Activated CD4-positive, alpha-beta T cell treated with anti-CD3 and anti-CD28 coated beads, Interleukin-2, amount 50 U/mL, for 24 hours (primary cell): ENCODE data around the gene KIAA1217.

Source experiments
- DNase-seq, 2 donors: peaks; one replicate each; pipeline ENCODE4 v3.0.0-alpha.2; 2020; ENCODE audit warnings: low read depth in 1 of 2, low spot score in 1 of 2

KIAA1217 gene

GRCh38 chr10:24208661-24209431 is at the start of gene KIAA1217:
TSS of gene KIAA1217 (plus strand) at chr10:24209138. CDS start at chr10:24209194, 56 bp downstream.
- DNase-seq, result no peak

- DNase-seq, result no peak
Measured at GRCh38 chr10:24162206-24162985, 46.5 kb upstream of the KIAA1217 start.

- DNase-seq, result no peak
Measured at GRCh38 chr10:24163485-24163884, 45.5 kb upstream of the KIAA1217 start.

- no peak for DNase-seq
Measured at GRCh38 chr10:24168258-24169170, 40.4 kb upstream of the KIAA1217 start.

- DNase-seq, result no peak
Measured at GRCh38 chr10:24170199-24170598, 38.7 kb upstream of the KIAA1217 start.

- DNase-seq, result no peak
Measured at GRCh38 chr10:24172909-24173308, 36.0 kb upstream of the KIAA1217 start.

- DNase-seq, result no peak
Measured at GRCh38 chr10:24174014-24174413, 34.9 kb upstream of the KIAA1217 start.

- DNase-seq, result no peak
Measured at GRCh38 chr10:24176658-24177057, 32.3 kb upstream of the KIAA1217 start.

- no peak for DNase-seq
Measured at GRCh38 chr10:24177636-24178035, 31.3 kb upstream of the KIAA1217 start.

GRCh38 chr10:24180891-24181290 is 28.0 kb upstream of the KIAA1217 start:
- DNase-seq, result no peak

- no peak for DNase-seq
Measured at GRCh38 chr10:24184455-24184854, 24.5 kb upstream of the KIAA1217 start.

GRCh38 chr10:24193330-24193729 is 15.6 kb upstream of the KIAA1217 start:
- no peak for DNase-seq

GRCh38 chr10:24197263-24197662 is 11.7 kb upstream of the KIAA1217 start:
- DNase-seq, result no peak

GRCh38 chr10:24201503-24202180 is 7.3 kb upstream of the KIAA1217 start:
- DNase-seq, result no peak

- DNase-seq, result no peak
Measured at GRCh38 chr10:24202181-24202570, 6.8 kb upstream of the KIAA1217 start.

- DNase-seq, result no peak
Measured at GRCh38 chr10:24205821-24206220, 3.1 kb upstream of the KIAA1217 start.

- no peak for DNase-seq
Measured at GRCh38 chr10:24206334-24206733, 2.6 kb upstream of the KIAA1217 start.

- no peak for DNase-seq
Measured at GRCh38 chr10:24206926-24207325, 2.0 kb upstream of the KIAA1217 start.

GRCh38 chr10:24207341-24207740 is 1.6 kb upstream of the KIAA1217 start:
- DNase-seq, result no peak

- DNase-seq, result no peak
Measured at GRCh38 chr10:24207781-24208611, 942 bp upstream of the KIAA1217 start.
